A673 (cell line): ENCODE data around the gene ROR2.

ENCODE experiments used
- CTCF ChIP-seq: fragments of 300-800, 200-600 bp; sonication (generic); conservative IDR thresholded peaks from 2 replicates; pipeline ENCODE4 v1.5.1; 2017; ENCODE audit warnings: low read depth, mild to moderate bottlenecking, antibody characterized with exemption, low read length, moderate library complexity, mixed read lengths
- EZH2 ChIP-seq: fragments of 200-600 bp; sonication (generic); IDR thresholded peaks from 2 replicates; pipeline ENCODE4 v1.6.1; 2017; ENCODE audit warnings: borderline replicate concordance, low read depth, mild to moderate bottlenecking, mixed read lengths, antibody characterized with exemption, low read length; ENCODE audit not compliant: poor library complexity, severe bottlenecking

DNA sequence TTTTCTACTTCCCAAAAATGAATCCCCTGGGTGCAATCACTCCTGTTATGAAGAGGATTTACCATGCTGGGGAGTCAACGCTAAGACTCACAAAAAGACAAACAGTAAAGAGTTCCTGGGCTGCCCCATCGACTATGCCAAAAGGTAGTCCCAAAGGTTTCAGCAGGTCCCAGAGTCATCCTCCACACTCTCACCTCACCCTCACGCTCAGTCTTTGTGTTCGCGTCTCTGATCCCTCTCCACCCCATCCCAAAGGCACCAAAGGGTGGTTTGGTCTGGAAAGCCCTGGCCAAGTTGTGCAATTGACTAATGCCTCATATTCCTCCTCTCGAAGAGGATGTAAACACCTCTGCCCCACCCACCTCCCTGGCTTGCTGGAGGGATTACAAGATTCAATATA, 286.2 kb downstream of the ROR2 start:
- TF ChIP-seq EZH2 (no peak), CTCF (no peak)
